C4-2B (cell line): ENCODE data around the gene ZNF784.

Source experiments
- H3K27ac ChIP-seq: fragments of 450-650 bp; 2 replicates; pipeline ENCODE4 v1.5.1; 2017
- CTCF ChIP-seq: fragments of 450-650 bp; conservative IDR thresholded peaks from 2 replicates; pipeline ENCODE4 v1.5.1; 2017; ENCODE audit warnings: mild to moderate bottlenecking
- ZFX ChIP-seq: fragments of 450-650 bp; IDR thresholded peaks from 2 replicates; pipeline ENCODE4 v1.6.1; 2017

Gene ZNF784

GRCh38 chr19:55669418-55670279 is 45.3 kb upstream of the ZNF784 start:
- no peak for TF ChIP-seq ZFX
- no peak for TF ChIP-seq CTCF
- H3K27ac ChIP-seq = no peak overlapping the region

DNA sequence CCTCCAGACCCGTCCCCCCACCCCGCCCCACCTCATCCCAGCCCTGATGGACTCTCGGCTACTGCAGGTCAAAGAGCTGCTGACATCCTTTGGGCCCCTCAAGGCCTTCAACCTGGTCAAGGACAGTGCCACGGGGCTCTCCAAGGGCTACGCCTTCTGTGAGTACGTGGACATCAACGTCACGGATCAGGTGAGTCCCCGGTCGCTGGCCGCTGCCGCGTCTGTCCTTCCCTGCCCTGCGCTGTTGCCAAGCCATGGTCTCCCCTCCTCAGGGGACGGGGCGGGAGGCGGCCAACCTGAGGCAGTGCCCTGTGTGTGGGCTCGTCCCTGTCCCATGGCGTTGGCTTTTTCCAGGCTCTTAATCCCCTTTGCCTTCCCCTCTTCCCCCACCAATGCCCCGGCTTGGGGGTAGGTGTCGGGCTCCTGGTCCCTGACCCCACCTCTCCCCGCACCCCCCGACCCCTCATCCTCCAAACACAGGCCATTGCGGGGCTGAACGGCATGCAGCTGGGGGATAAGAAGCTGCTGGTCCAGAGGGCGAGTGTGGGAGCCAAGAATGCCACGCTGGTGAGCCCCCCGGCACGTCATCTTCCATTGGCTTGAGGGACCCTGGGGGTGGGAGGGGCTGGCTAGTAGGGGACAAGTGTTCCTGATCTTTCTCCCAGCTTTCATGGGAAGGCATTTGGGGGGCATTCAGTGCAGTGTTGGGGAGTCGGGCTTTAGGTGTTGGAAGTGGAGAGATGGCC is 44.4 kb upstream of the ZNF784 start:
- no peak for TF ChIP-seq CTCF
- no peak overlapping the region for H3K27ac ChIP-seq

- H3K27ac ChIP-seq = no peak overlapping the region
- no peak for TF ChIP-seq CTCF
- TF ChIP-seq ZFX = no peak
Observed at GRCh38 chr19:55667958-55668357, 43.6 kb upstream of the ZNF784 start.

DNA sequence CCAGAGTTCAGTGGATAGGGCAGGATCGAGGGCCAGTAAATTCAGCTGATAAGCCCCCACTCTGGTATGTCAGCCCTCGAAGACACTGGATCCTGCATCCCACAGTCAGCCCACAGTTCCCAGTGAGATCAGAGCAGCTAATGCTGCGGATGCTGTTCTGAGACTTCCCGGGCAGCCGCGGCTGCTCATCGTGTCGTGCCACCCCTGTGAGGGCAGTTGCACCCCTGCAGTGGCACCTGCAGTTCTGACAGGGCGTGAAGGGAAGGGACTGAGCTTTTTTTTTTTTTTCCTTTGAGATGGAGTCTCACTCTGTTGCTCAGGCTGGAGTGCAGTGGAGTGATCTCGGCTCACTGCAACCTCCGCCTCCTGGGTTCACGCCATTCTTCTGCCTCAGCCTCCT is 43.1 kb upstream of the ZNF784 start:
- no peak overlapping the region for H3K27ac ChIP-seq
- TF ChIP-seq ZFX = no peak
- TF ChIP-seq CTCF = no peak

- no peak for TF ChIP-seq ZFX
- no peak for TF ChIP-seq CTCF
- H3K27ac ChIP-seq = no peak overlapping the region
Observed at GRCh38 chr19:55667006-55667381, 42.6 kb upstream of the ZNF784 start.

- TF ChIP-seq ZFX (no peak), CTCF (no peak)
- no peak overlapping the region for H3K27ac ChIP-seq
Observed at GRCh38 chr19:55666343-55667005, 42.1 kb upstream of the ZNF784 start.
